IMR-90 (cell line): ENCODE measurements around the gene HDGFL3. TPM values are rescaled to one million over a fixed set of nuclear protein-coding genes. Genes with fewer than 3 reads are reported as not detected.

ENCODE experiments used
- ATAC-seq: fragments of 200-7000 bp; cut with Tn5 transposase; 2 replicates; pipeline ENCODE4 v1.9.1; 2020; ENCODE audit warnings: low read depth, mild to moderate bottlenecking, moderate library complexity
- BruUV-seq: library from RNA; stranded (reverse); fragments of 400-500 nt; replicated peaks from 2 replicates; lab custom pipeline; 2021; lab: Mats Ljungman, UMichigan
- CTCF ChIA-PET: fragments of 300-600 bp; formaldehyde crosslinking; extraction: SDS; loops from one replicate; lab custom pipeline; 2021; ENCODE audit warnings: antibody characterized with exemption; lab: Yijun Ruan, JAX
- POLR2A ChIA-PET: fragments of 300-600 bp; sonication (Branson Sonifier 250); formaldehyde crosslinking; loops from one replicate; lab custom pipeline; 2022; ENCODE audit warnings: antibody characterized with exemption; ENCODE audit not compliant: unreplicated experiment; lab: Charles Lee
- DNase-seq: peaks from one replicate; pipeline ENCODE4 v3.0.0; 2013
- H2AFZ ChIP-seq: replicated peaks from 2 replicates; pipeline ENCODE3; 2013; ENCODE audit warnings: low read length, mild to moderate bottlenecking; ENCODE audit not compliant: poor library complexity
- H2AK5ac ChIP-seq: 2 replicates; pipeline ENCODE4 v1.6.1; 2013; ENCODE audit warnings: low read depth, low read length, inconsistent platforms
- H2AK9ac ChIP-seq: replicated peaks from 2 replicates; pipeline ENCODE3; 2013; ENCODE audit warnings: mild to moderate bottlenecking, low read depth, low read length, moderate library complexity; ENCODE audit not compliant: poor library complexity
- H2BK120ac ChIP-seq: 2 replicates; pipeline ENCODE4 v1.6.1; 2013; ENCODE audit warnings: low read depth, low read length, inconsistent platforms
- H2BK15ac ChIP-seq: 3 replicates; pipeline ENCODE4 v1.6.1; 2013; ENCODE audit warnings: low read depth, low read length, inconsistent platforms
- H2BK20ac ChIP-seq: 2 replicates; pipeline ENCODE4 v1.6.1; 2013; ENCODE audit warnings: low read depth, mild to moderate bottlenecking, inconsistent platforms, low read length, moderate library complexity
- H2BK5ac ChIP-seq: 2 replicates; pipeline ENCODE4 v1.6.1; 2013; ENCODE audit warnings: mild to moderate bottlenecking, low read depth, low read length, inconsistent platforms; ENCODE audit not compliant: poor library complexity, severe bottlenecking
- H3K14ac ChIP-seq: replicated peaks from 2 replicates; pipeline ENCODE4 v1.6.1; 2013; ENCODE audit warnings: low read depth, low read length, inconsistent platforms
- H3K18ac ChIP-seq: 2 replicates; pipeline ENCODE4 v1.6.1; 2013; ENCODE audit warnings: low read depth, low read length, control low read depth
- H3K23ac ChIP-seq: 2 replicates; pipeline ENCODE4 v1.6.1; 2013; ENCODE audit warnings: low read depth, low read length, inconsistent platforms
- H3K27ac ChIP-seq: 2 replicates; pipeline ENCODE4 v1.5.1; 2013; ENCODE audit warnings: mild to moderate bottlenecking, control low read depth, low read length; ENCODE audit not compliant: insufficient read depth
- H3K27me3 ChIP-seq: 2 replicates; pipeline ENCODE4 v1.6.1; 2013; ENCODE audit warnings: low read length; ENCODE audit not compliant: control insufficient read depth, insufficient read depth
- H3K36me3 ChIP-seq: 2 replicates; pipeline ENCODE4 v1.6.1; 2013; ENCODE audit warnings: low read length, mixed read lengths; ENCODE audit not compliant: control insufficient read depth, insufficient read depth
- H3K4ac ChIP-seq: 2 replicates; pipeline ENCODE4 v1.6.1; 2013; ENCODE audit warnings: low read depth, low read length, inconsistent platforms
- H3K4me1 ChIP-seq: 2 replicates; pipeline ENCODE4 v1.6.1; 2013; ENCODE audit warnings: low read length, mixed read lengths; ENCODE audit not compliant: control insufficient read depth, insufficient read depth
- H3K4me2 ChIP-seq: 2 replicates; pipeline ENCODE4 v1.6.1; 2013; ENCODE audit warnings: low read depth, mild to moderate bottlenecking, control low read depth, low read length, moderate library complexity
- H3K4me3 ChIP-seq: 2 replicates; pipeline ENCODE4 v1.5.1; 2013; ENCODE audit warnings: low read depth, mild to moderate bottlenecking, control low read depth, low read length, moderate library complexity; ENCODE audit not compliant: insufficient read depth
- H3K56ac ChIP-seq: 2 replicates; pipeline ENCODE4 v1.6.1; 2013; ENCODE audit warnings: low read length, inconsistent platforms; ENCODE audit not compliant: insufficient read depth; ENCODE audit errors: extremely low read depth
- H3K79me1 ChIP-seq, 2 experiments: 2 replicates each; pipeline ENCODE4 v1.6.1; 2013; ENCODE audit warnings: low read length in 2 of 2, inconsistent platforms in 1 of 2, low read depth in 1 of 2
- H3K9ac ChIP-seq: 2 replicates; pipeline ENCODE4 v1.6.1; 2013; ENCODE audit warnings: low read depth, low read length, control low read depth
- H3K9me1 ChIP-seq: 2 replicates; pipeline ENCODE4 v1.6.1; 2013; ENCODE audit warnings: low read length, inconsistent platforms; ENCODE audit not compliant: insufficient read depth
- H3K9me3 ChIP-seq: 2 replicates; pipeline ENCODE4 v1.6.1; 2013; ENCODE audit warnings: low read length; ENCODE audit not compliant: control insufficient read depth, insufficient read depth
- H4K20me1 ChIP-seq: 2 replicates; pipeline ENCODE4 v1.6.1; 2013; ENCODE audit warnings: low read length, inconsistent platforms; ENCODE audit not compliant: insufficient read depth
- H4K5ac ChIP-seq: 2 replicates; pipeline ENCODE4 v1.6.1; 2013; ENCODE audit warnings: mild to moderate bottlenecking, low read depth, low read length, control low read depth
- H4K8ac ChIP-seq, 2 experiments: 2 replicates each; pipeline ENCODE4 v1.6.1; 2013; ENCODE audit warnings: low read depth in 2 of 2, low read length in 2 of 2, control low read depth in 1 of 2, inconsistent platforms in 1 of 2
- H4K91ac ChIP-seq: 2 replicates; pipeline ENCODE4 v1.6.1; 2013; ENCODE audit warnings: low read depth, low read length, inconsistent platforms; ENCODE audit not compliant: insufficient read depth
- CEBPB ChIP-seq: IDR thresholded peaks from 2 replicates; pipeline ENCODE4 v1.6.1; 2012; ENCODE audit warnings: low read depth, low read length, improper control_type of control experiment
- CHD1 ChIP-seq: IDR thresholded peaks from 2 replicates; pipeline ENCODE4 v1.6.1; 2012; ENCODE audit warnings: low read depth, low read length, improper control_type of control experiment
- CTCF ChIP-seq: conservative IDR thresholded peaks from 2 replicates; pipeline ENCODE4 v1.5.1; 2012; ENCODE audit warnings: mild to moderate bottlenecking, low read depth, low read length, improper control_type of control experiment
- FOS ChIP-seq: fragments of 150-350 bp; IDR thresholded peaks from 2 replicates; pipeline ENCODE4 v1.6.1; 2016; ENCODE audit warnings: low read depth, low read length
- MAFK ChIP-seq: IDR thresholded peaks from 2 replicates; pipeline ENCODE4 v1.6.1; 2012; ENCODE audit warnings: low read depth, low read length, improper control_type of control experiment
- MAZ ChIP-seq: IDR thresholded peaks from 2 replicates; pipeline ENCODE4 v1.6.1; 2012; ENCODE audit warnings: low read depth, mild to moderate bottlenecking, low read length, improper control_type of control experiment, moderate library complexity, borderline replicate concordance
- MXI1 ChIP-seq: IDR thresholded peaks from 2 replicates; pipeline ENCODE4 v1.6.1; 2012; ENCODE audit warnings: low read depth, mild to moderate bottlenecking, low read length, moderate library complexity, borderline replicate concordance
- NFE2L2 ChIP-seq: fragments of 150-350 bp; IDR thresholded peaks from 2 replicates; pipeline ENCODE4 v1.6.1; 2016; ENCODE audit warnings: low read depth, mild to moderate bottlenecking, low read length
- POLR2A ChIP-seq: IDR thresholded peaks from 2 replicates; pipeline ENCODE4 v1.6.1; 2012; ENCODE audit warnings: mild to moderate bottlenecking, low read depth, low read length
- RAD21 ChIP-seq: IDR thresholded peaks from 2 replicates; pipeline ENCODE4 v1.6.1; 2012; ENCODE audit warnings: low read length, improper control_type of control experiment
- RCOR1 ChIP-seq: IDR thresholded peaks from 2 replicates; pipeline ENCODE4 v1.6.1; 2012; ENCODE audit warnings: mild to moderate bottlenecking, low read length, improper control_type of control experiment; ENCODE audit not compliant: insufficient replicate concordance
- RFX5 ChIP-seq: IDR thresholded peaks from 2 replicates; pipeline ENCODE4 v1.8.0; 2012; ENCODE audit warnings: low read depth, mild to moderate bottlenecking, low read length, moderate library complexity
- SMC3 ChIP-seq: fragments of 150-350 bp; IDR thresholded peaks from 2 replicates; pipeline ENCODE4 v1.6.1; 2016; ENCODE audit warnings: low read depth, mild to moderate bottlenecking, antibody characterized with exemption, low read length, moderate library complexity
- USF2 ChIP-seq: fragments of 150-350 bp; IDR thresholded peaks from 2 replicates; pipeline ENCODE4 v1.6.1; 2017; ENCODE audit warnings: mild to moderate bottlenecking, antibody characterized with exemption, low read length, low read depth
- WGBS, 2 experiments: methylation state at CpG; one replicate each; pipeline versions ENCODE4 v1.1.5 to v1.1.7; 2013; ENCODE audit warnings: missing lambda C conversion rate in 2 of 2; ENCODE audit not compliant: insufficient read length in 1 of 2; ENCODE audit errors: extremely low coverage in 2 of 2; 5-methylcytosine and 5-hydroxymethylcytosine counted together
- dilution Hi-C: fragments of 300-500 bp; cut with HindIII; formaldehyde crosslinking; loops from one replicate; pipeline ENCODE4 v1.14.3; 2018; ENCODE audit warnings: low sequenced_read_pairs; ENCODE audit not compliant: unreplicated experiment
- in situ Hi-C: fragments of 300-500 bp; cut with MboI; formaldehyde crosslinking; loops from 3 replicates; pipeline ENCODE4 v1.14.3; 2019; ENCODE audit warnings: low sequenced_read_pairs, inconsistent platforms, mixed read lengths
- intact Hi-C: fragments of 100-400 bp; cut with micrococcal nuclease; formaldehyde crosslinking; loops from 2 replicates; pipeline ENCODE4 v1.10.0; 2022
- polyA plus RNA-seq, 3 experiments: library from polyadenylated mRNA; depleted of rRNA; stranded (reverse); fragments of >200 nt; gene quantifications; 2 replicates each; pipeline ENCODE4 v1.2.3, GENCODE V29; 2012; ENCODE audit warnings: low replicate concordance in 1 of 3
- total RNA-seq: library from RNA; depleted of rRNA; stranded (reverse); fragments of >200 nt; gene quantifications from 2 replicates; pipeline ENCODE4 v1.2.3, GENCODE V29; 2012
- TF ChIP-seq, protein P1 (sequence below): fragments of 150-350 bp; IDR thresholded peaks from 2 replicates; pipeline ENCODE4 v1.6.1; 2016; ENCODE audit warnings: low read depth, mild to moderate bottlenecking, low read length, moderate library complexity, borderline replicate concordance

The HDGFL3 gene
- total and polyA plus RNA-seq, 2 of the 4 experiments (the other 2 are of a cell fraction) = 9.5 to 18.1 TPM

DNA sequence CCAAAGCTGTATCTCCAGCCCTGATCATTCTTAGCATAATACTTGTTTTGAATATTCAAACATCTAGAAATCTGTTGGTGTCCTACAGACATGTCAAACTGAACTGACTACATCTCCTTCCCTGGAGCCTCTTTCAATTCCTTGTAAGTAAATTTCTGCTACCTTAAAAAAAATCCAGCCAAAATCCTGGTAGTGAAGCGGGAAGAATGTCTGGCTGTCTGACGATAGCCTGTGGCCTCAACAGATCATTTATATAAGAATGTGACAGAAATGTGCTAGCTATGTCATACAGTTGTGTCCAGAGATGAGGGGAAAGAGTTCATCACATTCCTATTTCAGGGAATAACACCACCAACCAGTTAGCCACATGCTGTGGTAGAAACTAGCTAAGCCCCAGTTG, 118.7 kb downstream of the HDGFL3 start:
- Histone ChIP-seq H3K36me3 (no peaks in the 10 kb centered on the region), H3K9me3 (no peaks in the 10 kb centered on the region), H4K8ac (no peak overlapping the region), H3K27ac (no peak overlapping the region), H3K14ac (no peak overlapping the region), H3K4me1 (no peaks in the 10 kb centered on the region), H2BK15ac (no peak overlapping the region), H2BK20ac (no peak overlapping the region), H4K5ac (no peak overlapping the region), H3K27me3 (peaks cover 4% of the 10 kb centered on the region; the same call in 1 of the 2 replicates), H3K4me3 (no peak overlapping the region), H2BK120ac (no peak overlapping the region), H3K56ac (no peak overlapping the region), H2AK5ac (no peak overlapping the region), H3K4ac (no peak overlapping the region), H3K23ac (no peak overlapping the region), H2AK9ac (no peak overlapping the region), H3K9ac (no peak overlapping the region), H3K4me2 (no peak overlapping the region), H3K79me1 (no peaks in the 10 kb centered on the region), H4K91ac (no peak overlapping the region), H3K18ac (no peak overlapping the region), H4K20me1 (no peaks in the 10 kb centered on the region), H3K9me1 (no peaks in the 10 kb centered on the region), H2AFZ (no peak overlapping the region), H2BK5ac (no peak overlapping the region)
- dilution Hi-C loops (no loop called here), in situ Hi-C loops (no loop called here), intact Hi-C loops (no loop called here)
- BruUV-seq = no TSS peak
- DNase-seq (no peak), ATAC-seq (no peak)
- no CpG with 5 or more reads among the region's 2 CpGs for WGBS, 2 experiments
- POLR2A ChIA-PET = no interaction called here
- TF ChIP-seq MXI1 (no peak), MAZ (no peak), CTCF (no peak), FOS (no peak), POLR2A (no peak), SMC3 (no peak), CHD1 (no peak), RCOR1 (no peak), NFE2L2 (no peak), RAD21 (no peak), USF2 (no peak), RFX5 (no peak), CEBPB (no peak), MAFK (no peak)
- TF ChIP-seq, protein P1, sequence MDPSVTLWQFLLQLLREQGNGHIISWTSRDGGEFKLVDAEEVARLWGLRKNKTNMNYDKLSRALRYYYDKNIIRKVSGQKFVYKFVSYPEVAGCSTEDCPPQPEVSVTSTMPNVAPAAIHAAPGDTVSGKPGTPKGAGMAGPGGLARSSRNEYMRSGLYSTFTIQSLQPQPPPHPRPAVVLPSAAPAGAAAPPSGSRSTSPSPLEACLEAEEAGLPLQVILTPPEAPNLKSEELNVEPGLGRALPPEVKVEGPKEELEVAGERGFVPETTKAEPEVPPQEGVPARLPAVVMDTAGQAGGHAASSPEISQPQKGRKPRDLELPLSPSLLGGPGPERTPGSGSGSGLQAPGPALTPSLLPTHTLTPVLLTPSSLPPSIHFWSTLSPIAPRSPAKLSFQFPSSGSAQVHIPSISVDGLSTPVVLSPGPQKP = no peak
- CTCF ChIA-PET = no interaction called here
